Skin of body (tissue), 2 donors: ENCODE results near the gene KCNH1. TPM values are rescaled to one million over a fixed set of nuclear protein-coding genes. Genes with fewer than 3 reads are reported as not detected.

Source experiments
- DNase-seq: peaks from one replicate; lab custom pipeline; 2025; lab: John Stamatoyannopoulos, UW
- total RNA-seq: library from RNA; depleted of rRNA; stranded (reverse); fragments of >200 nt; gene quantifications from one replicate; pipeline ENCODE4 v1.2.3, GENCODE V29; 2014

KCNH1 gene
- total RNA-seq, 1 donor from 2014 or later, result 0.59 TPM

DNA sequence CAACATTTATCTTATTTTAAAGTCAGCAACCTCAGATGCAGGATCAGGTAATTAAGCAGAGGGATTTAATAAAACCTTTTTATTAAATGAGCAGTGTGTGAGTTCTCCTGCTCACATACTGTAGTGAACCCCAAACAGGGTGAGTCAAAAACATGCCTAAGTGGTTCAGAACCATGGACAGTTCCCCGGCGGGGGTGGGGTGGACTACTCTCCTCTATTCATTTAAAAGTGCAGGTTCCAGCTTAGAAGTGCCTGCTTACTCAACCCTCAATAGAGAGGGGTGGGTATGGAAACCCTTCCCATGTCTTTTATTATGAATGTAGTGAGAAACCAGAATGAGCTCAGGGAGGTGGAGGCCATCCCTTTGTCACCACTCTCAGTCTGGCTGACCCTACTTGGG is 407.3 kb downstream of the KCNH1 start:
- DNase-seq, result no peak

DNA sequence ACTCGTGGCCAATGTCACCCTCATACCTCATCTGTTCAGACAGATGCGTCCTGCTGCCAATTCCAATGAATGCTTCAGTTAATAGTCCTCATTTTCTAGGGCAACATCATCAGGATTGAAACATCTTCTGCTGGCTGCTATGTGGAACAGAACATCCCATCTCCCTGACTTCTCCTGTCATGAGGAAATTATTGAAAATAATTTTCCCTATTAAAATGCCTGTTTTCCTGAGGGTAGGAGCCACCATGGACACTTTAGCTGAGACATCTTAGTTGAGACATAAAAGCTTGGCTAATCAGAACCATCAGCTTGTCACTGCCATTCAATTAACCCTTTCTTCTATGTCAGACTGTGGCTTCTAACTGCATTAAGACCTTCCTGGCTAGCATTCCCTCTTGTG is 409.2 kb downstream of the KCNH1 start:
- no peak for DNase-seq

DNA sequence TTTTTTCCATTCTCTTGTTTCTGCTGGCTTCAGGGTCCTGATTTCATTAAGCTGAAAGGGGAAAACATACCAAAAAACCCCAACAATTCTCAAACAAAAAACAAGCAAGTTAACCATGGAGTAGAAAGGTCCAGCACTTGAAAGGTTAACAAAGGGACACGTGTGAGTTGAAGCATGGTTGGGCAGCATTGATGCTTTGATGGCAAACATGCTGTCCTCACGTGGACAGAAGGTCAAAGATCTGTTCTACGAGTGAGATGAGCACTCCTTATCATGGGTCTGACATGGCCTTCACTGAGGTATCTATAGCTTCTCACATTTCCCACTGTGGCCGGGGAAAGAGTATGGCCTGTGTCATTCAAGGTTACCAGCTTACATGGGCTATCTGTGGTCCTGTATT is 410.3 kb downstream of the KCNH1 start:
- no peak for DNase-seq

DNA sequence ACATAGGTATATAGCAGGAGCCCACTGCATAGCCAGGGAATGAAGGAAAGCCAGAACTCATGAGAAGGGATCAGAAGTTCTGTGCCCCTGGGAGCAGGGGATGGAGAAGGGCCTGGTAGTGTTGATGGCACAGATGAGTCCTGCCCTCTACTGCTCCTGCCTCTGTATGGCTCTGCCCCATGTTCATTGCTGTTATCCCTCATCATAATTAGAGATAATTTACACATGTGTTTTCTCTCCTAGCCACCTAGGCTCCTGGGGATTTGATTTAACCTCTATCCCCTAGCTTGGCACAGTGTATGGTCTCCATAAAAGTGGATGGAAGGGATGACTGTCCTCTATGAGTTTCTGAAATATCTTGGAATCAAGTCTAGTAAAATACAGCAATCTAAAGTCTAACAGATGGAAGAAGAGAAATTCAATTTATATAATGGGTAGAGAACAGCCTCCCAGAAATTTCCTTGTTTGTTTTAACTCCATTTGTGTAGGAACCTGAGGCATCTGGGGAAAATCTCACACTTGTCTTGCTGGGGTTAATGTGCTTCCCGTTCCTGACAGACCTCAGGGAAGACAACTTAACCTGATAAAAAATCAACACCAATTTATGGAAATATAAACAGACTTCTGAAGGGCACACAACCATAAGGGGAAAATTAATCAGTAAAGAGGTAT is 411.4 kb downstream of the KCNH1 start:
- no peak for DNase-seq

DNA sequence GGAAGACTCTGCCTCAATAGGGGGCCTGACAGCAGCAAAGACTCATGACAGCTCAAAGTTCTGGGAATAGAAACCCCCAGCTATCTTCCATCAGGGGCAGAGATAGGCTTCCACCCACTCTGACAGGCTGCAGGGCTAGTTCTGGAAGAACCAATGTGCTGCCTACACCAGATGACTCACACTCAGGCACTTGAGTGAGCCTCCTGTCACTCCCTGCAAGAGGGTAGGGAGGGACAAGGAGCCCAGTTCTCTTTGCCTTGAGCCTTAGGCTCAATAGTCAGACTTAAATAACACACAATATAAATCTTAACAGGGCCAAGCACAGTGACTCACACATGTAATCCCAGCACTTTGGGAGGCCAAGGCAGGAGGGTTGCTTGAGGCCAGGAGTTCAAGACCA is 418.9 kb downstream of the KCNH1 start:
- no peak for DNase-seq

DNA sequence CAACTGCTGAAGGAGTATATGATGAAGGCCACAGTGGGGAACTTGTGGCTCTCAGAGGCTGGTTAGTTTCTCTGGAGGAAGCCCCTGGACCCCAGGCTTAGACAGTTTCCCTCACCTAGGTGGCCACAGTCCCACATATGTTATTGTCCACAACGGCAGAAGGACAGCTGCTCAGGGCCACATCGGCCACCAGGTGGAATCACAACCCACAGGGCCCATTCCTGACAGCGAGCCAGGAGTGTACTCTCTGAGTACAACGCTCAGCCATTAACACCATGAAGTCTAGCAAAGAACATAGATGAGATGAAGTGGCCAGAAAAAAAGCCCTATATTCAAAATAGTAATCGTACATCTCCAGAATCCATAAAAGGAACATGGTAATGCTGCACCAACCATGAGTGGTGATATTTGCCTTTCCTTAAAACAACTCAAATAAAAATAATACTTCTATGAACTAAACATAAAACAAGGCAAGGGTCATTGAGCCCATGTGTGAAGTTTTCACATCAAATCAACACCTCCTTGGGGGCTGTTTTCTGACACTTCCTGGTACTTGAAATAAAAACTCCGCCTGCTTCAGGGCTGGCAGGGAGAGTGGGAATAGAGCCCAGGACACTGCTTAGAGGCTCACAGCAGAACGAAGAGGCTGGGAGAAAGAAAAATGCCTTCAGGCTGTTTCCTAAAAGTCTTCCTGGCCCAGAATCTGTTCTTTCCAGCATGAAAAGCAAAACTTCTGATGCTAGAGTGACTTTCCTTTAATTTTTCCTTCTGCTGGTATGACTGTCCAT is 421.9 kb downstream of the KCNH1 start:
- DNase-seq, result no peak

DNA sequence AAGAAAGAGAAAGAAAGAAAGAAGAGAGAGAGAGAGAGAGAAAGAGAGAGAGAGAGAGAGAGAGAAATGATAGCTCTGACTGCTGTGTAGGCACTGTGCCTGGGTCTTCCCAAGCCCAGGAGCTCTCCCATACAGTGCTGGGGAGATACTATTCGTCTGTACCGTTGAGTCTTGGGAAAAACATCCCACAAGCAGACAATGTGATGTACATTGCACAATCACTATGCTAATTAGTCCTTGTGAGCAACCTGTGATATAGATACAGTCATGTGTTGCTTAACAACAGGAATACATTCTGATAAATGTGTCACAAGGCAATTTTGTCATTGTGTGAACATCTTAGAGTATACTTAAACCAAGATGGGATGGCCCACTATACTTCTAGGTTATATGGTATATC is 424.2 kb downstream of the KCNH1 start:
- no peak for DNase-seq

DNA sequence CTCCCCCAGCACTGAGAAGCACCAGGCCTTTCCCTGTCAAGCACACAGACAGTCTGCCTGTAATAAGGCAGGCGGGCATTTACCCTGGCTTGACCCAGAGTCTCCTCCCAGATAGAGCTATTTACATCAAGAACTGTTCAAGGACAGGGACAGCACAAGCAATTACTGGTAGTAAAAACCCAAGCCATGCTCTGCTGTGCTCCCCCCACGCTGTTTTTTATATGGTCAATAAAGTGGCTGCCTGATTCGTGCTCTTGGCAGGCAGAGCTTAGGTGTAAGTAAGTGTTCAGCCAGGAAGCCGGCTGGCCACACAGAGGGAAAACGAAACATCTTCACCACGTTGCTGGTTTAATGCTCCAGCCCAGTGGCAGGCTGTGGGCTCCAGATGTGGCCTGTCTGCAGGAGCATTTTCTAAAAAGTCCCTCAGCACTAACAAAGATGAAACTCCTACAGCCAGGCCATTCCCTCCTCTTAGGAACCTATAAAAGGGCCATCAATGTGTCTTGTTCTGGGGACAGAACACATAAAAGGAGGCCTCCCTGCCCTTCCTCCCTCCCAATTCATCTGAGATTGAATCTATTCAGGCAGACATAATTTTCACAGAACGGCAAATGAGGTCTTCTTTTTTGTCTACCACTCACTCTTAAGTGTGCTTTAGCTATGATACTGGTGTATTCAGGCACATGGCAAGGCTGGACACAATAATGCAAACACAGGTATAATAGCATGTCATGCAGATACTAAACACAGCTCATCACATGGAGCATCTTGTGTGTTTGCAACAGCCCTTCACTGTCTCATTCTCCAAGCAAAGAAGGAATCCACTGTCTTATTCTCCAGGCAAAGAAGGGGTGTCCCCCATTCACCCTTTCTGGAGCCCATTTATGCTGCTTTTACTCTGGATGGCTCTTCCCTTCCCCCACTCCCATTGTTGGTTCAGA is 426.4 kb downstream of the KCNH1 start:
- no peak for DNase-seq

DNA sequence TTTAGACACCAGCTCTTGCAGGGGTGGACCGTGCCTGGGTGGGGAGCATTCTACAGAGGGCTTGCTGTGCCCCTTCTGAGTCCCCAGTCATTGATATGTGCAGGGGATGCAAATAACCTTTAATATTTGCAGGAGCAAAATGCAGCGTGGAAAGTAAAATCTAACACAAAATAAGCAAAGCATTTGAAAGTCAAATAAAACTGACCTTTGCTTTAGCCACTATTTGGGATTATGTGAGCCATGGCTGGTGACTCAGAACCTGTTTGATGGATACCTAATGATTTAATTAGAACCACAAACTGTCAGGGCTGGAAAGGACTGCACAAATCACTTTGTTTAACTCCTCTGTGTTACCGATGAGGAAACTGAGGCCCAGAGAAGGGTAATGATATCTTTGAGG is 427.7 kb downstream of the KCNH1 start:
- no peak for DNase-seq

DNA sequence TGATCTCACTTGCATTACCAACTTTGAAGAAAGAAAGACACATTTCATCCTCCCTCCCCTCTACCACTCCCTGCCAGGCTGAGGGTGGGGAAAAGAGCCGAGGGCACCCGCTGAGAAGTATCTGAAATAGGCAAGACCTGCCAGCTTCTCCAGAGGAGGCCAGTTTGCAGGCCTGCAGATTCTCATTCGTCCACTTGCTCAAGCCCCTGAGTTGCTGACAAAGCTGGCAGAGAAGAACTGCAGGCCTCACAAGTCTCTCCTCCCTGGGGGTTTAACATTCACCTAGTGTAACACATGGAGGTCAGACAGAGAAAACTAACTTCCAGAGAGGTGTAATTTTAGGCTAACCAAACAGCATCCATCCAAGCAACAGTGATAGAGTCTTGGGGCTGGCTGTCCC is 428.9 kb downstream of the KCNH1 start:
- no peak for DNase-seq

DNA sequence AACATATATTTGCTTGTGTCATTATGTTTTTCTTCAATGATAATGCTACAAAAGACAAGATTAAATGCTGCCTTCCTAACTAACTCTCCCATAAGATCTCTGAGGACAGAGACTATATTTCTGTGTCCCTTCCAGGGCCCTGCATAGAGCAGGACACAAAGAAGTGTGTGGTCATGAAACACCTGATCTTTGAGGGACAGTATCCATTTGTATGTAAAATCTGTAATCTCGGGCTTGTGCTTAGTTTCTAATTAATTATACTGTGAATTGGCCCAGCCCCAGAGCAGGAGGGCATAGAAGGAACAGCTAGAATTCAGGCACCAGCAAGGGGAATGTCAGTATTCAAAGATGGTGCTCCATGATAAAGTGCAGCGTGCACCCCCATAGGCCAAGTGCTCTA is 430.4 kb downstream of the KCNH1 start:
- DNase-seq, result no peak

DNA sequence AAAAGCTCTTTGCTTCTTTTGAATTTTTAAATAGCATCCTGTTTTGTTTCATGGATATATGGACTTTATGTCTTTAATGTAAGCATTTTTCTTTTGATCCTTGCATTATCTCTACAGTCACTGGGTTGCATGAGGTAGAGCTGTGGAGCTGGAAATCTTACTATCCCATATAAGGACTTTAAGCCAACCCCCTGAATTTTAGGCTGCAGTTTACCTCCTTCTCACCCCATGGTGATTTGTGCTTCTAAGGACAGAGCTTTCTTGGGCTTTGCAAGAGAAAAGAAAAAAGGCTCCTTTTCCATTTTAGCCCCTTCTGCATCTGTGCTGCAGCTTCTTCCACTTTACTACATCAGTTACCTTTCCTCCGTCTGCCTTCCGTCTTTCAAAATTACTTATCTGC is 431.4 kb downstream of the KCNH1 start:
- no peak for DNase-seq

DNA sequence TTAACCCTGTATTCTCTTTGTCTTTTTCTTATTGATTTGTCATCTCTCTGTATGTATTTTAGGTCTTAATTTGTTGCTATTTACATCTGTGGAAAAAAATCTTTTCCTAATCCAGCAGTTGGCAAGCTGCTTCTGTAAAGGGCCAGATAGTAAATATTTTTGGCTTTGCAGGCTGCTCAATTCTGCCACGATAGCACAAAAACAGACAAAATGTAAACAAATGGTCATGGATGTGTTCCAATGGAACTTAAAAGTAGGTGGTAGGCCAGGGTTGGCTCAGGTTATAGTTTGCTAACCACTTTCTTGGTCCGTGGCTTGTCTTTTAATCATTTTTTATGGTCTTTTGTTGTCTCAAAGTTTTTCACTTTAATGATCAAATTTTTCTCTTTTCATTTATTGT is 433.4 kb downstream of the KCNH1 start:
- peak; percentile 46 for DNase-seq

DNA sequence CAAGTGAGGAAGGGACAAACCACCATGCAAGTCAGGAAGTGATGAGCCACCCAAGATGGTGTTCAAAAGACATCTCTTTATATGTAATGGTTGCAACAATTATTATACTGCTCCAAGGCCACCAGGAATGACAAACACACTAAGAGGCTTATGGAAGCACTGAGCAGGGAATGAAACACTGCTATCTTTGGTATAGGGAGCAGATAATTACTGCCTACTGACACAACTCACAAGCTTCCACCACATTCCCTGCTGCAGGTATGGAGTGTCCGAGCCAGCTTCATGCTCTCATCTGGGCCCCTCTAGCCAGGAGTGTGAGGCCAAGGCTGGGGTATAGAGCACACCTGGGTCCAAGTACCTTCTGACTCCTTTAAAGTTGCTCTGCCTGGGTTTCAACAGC is 433.9 kb downstream of the KCNH1 start:
- DNase-seq, result no peak

DNA sequence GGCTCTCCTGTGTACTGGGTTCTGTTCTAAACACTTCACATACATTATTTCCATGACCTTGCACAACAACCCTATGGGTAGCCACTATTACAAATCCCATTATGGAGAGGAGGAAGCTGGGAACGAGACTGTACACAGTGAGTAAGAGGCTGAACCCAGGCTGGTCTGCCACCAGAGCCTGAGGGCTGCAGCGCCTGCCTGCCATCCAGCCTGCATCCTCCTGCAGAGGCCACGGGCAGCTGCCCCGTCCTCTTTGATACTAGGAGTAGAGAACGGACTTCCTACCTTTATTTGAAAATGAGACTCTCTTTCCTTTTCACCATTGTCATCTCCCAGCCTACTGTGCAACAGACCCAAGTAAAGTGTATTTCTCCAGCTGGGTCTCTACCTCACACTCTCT is 435.3 kb downstream of the KCNH1 start:
- no peak for DNase-seq

DNA sequence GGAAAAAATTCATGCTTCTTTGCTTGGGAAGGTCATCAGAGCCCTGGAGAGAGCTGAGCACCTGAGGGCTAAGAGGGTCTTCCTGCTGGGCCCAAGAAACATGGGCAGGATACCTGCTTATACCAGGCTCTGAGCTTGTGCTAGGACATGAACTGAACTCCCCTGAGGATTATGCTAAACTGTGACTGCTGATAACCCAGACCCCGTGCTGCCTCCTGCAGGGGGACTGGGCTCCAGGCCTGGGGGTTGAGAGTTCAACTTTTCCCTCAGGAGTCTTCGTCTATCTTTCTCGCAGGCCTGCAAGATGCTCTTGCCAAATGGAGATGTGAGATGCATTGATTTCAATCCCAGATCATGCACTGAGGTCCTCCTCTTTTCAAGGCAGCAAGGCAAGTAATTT is 436.8 kb downstream of the KCNH1 start:
- DNase-seq, result no peak

DNA sequence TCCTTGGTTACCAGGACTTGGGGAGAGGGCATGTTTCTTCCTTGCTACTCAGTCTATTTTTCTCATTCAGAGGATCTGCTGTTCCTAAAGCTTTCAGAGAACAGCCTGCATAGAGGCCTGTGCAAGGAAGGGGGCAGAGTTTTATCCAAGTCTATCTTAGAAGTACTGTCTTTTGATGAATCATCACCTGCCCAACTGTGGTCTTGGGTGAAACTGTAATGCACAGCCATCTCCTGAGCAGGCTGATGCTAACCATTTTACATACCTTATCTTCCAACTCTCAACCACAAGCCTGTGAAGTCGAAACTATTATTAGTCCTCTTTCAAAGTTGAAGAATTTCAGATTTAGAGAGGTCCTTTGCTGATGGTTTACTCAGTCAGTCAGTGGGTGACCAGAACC is 437.2 kb downstream of the KCNH1 start:
- no peak for DNase-seq

DNA sequence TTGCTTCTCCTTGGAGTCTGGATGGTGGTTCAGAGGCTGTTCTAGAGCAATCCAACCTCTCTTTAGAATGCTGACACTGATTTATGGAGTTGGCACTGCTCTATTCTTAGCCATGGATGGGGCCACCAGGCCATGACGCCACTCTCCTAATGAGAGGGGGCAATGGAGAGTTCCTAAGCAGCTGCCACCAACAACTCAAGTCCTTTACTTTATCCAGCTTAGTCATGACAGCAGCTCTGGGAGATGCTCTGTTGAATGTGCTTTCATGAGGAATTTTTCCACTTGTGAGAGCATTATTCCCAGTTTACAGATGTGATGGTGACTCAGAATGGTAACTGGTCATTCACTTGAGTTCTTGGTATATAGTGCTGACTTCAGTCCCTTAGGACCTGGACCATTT is 438.9 kb downstream of the KCNH1 start:
- DNase-seq, result no peak

DNA sequence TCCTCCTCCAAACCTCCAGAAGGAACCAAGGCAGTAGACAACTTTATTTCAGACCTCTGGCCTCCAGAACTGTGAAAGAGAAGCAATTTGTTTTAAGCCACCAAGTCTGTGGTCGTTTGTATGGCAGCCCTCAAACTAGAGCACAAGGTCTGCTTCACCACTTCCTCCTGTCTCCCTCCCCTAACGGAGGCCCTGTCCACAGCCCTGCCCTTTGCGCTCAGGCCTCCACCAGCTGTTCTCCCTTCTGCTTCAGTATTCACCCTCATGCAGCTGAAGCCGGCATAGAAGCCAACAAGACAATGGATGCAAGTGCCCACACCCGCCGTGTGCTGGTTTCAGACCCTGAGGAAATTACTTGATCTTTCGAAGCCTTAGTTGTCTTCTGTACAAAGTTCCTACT is 441.2 kb downstream of the KCNH1 start:
- DNase-seq, result no peak

DNA sequence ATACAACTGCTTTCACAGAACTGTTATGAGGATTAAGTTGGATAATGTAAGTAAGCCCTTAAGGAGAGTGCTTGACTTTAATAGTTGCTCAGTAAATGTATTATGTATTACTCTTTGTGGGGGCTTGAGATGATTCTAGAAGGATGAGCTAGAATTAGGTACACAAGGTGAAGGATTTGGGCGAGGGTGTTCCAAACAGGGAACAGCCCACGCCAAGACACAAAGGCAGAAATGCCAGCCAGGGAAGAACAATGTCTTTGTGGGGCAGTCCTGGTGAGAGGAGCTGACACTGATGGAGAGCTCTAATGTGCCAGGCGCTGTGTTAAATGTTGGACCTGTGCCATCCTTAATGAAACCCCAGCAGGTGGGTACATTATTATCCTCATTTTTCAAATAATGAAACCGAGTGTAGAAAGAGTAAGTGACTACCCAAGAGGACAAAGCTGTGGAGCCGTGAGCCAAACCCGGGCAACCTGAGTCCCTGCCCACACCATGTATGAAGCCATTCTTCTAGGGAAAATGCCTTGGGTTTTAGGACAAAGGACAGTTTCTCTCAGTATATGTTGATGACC is 442.8 kb downstream of the KCNH1 start:
- no peak for DNase-seq

DNA sequence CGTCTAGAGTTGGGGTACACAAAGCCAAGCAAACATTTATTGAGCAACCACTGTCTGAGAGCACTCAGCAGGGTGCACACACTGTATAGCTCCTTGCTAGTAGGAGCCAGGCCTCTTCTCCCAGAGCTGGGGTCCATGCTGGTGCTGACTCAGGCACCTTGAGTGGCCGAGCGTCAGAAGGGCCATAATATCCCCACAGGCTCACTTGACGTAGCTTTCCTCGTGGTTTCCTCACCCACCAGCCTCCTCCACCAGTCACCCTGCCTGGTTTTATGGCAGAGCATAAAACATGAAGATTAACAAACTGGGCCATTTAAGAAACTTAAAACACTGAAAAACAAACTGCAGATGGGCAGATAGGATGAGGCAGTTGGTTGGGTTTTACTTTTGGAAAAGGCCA is 443.7 kb downstream of the KCNH1 start:
- DNase-seq, result no peak

DNA sequence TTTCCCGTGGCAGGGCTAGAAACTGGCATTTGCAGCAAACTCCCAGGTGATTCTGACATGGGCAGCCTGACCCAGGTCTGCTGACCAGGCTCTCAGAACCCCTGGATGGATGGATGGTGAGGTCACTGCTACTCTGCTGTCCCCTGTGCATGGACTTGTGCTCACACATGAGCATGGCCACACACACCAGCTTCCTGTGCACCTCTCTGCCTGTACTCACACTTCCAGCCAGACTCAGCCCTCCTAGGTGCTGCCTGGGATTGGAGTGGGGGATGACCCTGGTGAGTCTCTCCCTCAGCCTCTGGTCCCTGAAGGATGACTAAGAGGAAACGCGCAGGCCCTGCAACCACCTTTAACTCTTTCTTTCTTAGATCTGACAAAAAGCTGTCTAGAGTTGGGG is 444.1 kb downstream of the KCNH1 start:
- no peak for DNase-seq
